Airway epithelial cell (primary cell): ENCODE measurements around the gene FBXO42. TPM values are rescaled to one million over a fixed set of nuclear protein-coding genes. Genes with fewer than 3 reads are reported as not detected.

ENCODE experiments used
- total RNA-seq: library from RNA; depleted of rRNA; stranded (reverse); fragments of >200 nt; gene quantifications from 2 replicates; pipeline ENCODE4 v1.2.3, GENCODE V29; 2015

FBXO42 gene
- 7.3 and 15.2 TPM in 2 replicates for total RNA-seq

DNA sequence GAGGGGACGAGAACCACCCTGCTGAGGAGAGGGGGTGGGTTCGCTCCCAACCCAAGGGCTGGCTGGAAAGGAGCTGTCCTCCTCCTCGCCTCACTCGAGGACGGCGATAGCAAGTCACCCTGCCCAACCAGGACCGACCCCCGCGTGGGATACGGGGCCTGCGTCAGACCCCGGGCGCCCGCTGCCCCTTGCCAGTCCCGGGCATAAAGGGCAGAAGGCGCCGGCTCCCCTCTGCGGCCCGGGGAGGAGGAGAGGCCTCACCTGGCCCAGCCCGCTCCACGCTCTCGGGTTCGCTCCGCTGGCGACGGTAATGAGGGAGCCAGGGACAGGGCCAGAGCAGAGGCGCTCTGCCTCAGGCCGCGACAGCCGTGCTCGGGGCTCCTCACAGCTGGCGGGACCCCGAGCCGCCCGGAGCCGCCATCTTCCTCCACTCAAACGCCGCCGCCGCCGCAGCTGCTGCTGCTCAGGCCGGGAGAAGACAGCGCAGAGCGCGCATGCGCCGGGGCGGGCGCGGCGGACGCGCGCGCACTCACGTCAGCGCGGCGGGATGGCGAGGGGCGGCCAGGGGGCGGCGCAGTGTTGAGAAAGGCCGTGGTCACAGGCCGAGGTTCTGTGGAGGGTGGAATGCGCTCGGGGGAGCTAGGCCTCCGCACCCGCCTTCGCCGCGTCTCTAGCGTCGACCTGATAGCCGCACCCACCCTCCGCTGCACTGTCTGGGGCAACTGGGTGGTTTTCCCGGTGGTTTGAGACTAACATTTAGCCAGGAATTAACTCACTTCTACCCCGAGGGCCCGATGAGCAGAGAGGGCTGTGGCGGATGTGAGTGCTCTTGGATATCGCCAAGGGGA is at the start of gene FBXO42:
Gene FBXO42 (minus strand): TSS at position 487 of the 848 bp plus-strand sequence. CDS start 37,062 bp downstream, outside the sequence.

DNA sequence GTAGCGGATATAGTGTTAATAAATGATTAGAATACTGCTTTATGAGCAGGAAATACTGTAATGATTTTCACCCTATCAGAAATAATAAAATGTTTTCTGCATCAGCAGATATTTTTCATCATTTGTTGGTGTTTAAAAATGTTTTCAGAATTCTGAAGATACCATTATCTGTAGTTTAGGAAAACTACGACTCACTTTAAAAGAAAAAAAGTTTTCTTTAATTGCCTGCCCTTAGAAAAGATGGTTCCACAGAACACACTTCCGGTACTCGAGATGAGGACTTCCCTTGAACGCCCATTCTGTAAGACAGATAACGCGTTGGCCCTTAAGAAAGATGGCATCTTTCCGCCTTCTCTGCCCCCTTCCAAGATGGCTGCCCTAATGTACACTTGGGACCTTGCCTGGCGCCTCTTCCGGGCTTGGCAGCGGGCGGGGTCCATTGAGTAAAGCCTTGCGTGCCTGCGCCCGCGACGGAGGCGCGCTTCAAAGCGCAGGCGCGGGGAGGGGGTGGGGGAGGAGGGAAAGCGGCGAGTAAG is 14.5 kb upstream of the FBXO42 start, which contains the start of gene SZRD1:
Gene SZRD1 (plus strand): TSS at position 521 of the 536 bp plus-strand sequence. CDS start 16 bp downstream, outside the sequence.

DNA sequence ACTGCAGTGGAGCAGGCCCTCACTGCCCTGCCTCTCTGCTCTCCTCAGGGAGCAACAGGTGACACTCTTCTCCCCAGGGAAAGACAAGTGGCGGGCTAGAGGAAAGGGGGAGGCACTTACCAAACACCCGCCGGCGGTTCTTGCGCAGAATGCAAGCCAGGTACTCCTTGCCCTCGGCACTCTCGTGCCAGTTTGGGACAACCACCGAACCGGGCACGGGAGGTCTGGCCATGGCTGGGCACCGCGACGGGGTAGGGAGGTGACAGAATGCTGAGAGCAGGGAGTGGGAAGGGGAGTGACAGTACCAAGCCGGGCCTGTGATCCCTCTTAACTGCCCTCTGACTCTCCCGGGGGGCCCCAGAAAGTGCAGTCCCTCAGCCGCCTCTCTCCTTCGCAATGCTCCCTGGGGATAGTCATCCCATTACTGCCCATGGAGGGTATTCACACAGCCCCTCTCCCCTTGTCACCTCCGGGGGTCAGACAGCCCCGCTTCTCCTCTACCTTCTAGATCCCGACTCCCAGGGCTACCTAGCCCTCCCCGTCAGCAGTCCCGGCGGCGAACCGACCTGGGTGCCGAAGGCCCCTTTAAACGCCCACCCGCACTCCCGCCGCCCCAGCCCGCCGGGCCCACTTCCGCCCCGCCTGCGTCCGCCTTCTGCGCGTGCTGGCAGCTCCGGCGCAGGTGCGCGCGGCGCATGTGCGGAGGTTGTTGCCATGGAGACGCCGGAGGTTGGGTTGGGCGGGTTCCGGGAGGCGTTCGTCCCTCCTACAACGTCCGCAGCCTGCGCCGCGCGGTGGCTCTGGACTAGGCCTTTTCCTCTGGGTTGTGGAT is 115.6 kb downstream of the FBXO42 start, which contains the start of gene CPLANE2:
Gene CPLANE2 (minus strand): TSS at position 673 of the 832 bp plus-strand sequence. CDS start 441 bp downstream, at position 232.

DNA sequence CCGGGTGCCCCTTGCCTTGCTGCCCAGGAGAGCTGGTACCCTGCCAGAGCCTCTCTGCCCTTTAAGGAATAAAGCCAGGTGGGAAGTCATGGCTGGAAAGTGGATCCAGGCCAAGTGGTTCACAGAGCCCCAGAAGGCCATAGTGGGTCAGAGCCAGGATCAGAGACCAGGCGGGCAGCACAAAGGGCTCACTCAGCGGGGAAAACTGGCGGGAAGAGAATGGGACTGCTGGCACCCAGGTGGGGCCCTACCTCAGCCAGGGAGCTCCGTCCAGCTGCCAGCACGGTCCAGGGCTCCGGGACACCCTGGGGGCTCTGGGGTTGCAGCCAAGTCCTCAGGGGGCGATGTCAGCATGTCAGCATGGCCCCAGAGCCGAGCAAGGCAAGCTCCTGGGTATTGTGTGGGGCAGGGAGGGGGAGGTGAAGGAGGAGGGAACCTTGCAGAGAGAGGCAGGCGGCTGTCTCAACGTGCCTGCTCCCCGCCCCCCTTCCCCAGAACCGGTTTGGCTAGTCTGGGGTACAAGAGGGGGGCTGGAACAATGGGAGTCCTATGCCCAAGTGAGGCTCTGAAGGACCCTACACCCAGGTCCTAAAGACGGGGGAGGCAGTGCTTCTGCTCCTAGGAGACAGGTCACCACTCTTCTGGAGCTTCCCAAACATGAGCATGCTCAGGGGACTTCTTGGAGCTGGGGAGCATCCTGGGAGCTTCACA is 139.9 kb downstream of the FBXO42 start, which contains the start of gene ARHGEF19:
Gene ARHGEF19 (minus strand): TSS at position 402 of the 711 bp plus-strand sequence. CDS start 3,598 bp downstream, outside the sequence.

Other genes with a start within 250 kb of the FBXO42 start
- gene EPHA2, start 196.4 kb downstream of the FBXO42 start, total RNA-seq: 153 and 169 TPM in 2 replicates
- gene ARHGEF19, start 139.8 kb downstream of the FBXO42 start, total RNA-seq: 26.7 and 28.1 TPM in 2 replicates
- 3.7 and 6.5 TPM in 2 replicates for gene CPLANE2, start 115.3 kb downstream of the FBXO42 start, total RNA-seq
- 54.9 and 59.5 TPM in 2 replicates for gene SZRD1, start 14.8 kb upstream of the FBXO42 start, total RNA-seq
- not detected in 2 replicates for gene SPATA21, start 84.9 kb upstream of the FBXO42 start, total RNA-seq
- gene NECAP2, start 88.2 kb upstream of the FBXO42 start, total RNA-seq: 57.0 and 57.7 TPM in 2 replicates
- under 0.01 TPM in 2 replicates for gene RNU1-1, start 161.8 kb upstream of the FBXO42 start, total RNA-seq